GM12801 (cell line): ENCODE measurements around the gene SYTL2.

ENCODE experiments used
- CTCF ChIP-seq: IDR thresholded peaks from one replicate; pipeline ENCODE4 v1.5.1; 2011; ENCODE audit warnings: control low read depth; ENCODE audit not compliant: insufficient read length; ENCODE audit errors: extremely low read depth

Gene SYTL2

GRCh38 chr11:85847436-85847835 is 36.5 kb upstream of the SYTL2 start:
- no peak for TF ChIP-seq CTCF

- TF ChIP-seq CTCF = no peak
Observed at GRCh38 chr11:85845124-85845631, 34.2 kb upstream of the SYTL2 start.

GRCh38 chr11:85844439-85845123 is 33.6 kb upstream of the SYTL2 start:
- TF ChIP-seq CTCF = no peak

GRCh38 chr11:85843929-85844328 is 33.0 kb upstream of the SYTL2 start:
- TF ChIP-seq CTCF = no peak

DNA sequence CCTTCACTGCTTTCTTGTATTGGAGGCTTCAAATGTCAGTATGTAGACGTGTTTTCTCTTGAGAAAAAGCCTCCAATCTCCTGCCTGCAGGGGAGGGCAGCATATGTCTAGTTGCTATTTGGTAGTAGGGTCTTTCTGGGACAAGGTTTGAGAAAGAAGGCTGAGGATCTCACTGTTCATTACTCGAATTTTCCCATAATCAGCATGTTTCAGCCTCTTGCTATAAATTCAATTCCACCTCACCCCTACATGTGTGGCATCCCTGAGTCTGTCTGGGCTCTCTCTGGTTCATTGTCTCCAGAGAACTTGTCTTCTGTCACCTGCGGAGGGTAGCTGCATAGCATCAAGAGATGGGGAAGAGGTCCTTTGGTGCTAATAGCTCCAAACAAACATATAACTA is 24.8 kb upstream of the SYTL2 start:
- TF ChIP-seq CTCF = no peak

DNA sequence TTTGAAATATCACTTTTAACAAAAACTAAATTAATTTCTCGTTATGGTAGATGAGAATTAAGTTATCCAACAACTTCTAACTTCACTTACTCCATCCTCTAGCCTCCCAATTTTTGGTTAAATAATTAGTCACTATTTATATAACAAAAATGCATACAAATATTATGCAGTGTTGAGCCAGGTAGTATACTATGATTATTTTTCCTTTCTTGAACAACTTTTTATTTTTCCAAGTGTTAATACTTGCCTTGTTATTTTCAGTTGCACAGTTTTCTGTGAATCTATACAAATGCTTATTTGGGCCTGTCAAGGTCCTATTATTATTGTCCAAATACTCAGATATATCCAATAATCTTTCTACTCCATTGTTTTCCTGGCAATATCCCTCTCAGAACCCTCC is 24.3 kb upstream of the SYTL2 start:
- TF ChIP-seq CTCF = no peak

DNA sequence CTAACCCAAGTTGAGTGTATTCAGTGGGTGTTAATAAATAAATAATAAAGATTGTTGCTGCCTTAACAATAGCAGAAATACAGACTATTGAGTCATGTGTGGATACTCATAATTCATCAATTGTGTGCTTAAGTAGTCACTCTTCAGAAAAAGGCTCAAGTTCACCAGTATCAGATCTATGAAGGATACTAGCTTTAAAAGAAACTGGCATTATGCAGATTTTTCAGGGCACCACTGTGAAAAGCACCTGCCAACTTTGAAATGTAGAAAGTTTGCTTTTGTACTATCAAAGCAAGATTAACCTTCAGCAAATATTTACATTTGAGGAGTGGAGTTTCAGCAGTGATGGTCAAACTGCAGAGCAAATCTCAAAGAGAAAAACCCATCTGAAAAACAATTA is 20.1 kb upstream of the SYTL2 start:
- TF ChIP-seq CTCF = no peak
